B cell (primary cell): Measurements from ENCODE around the gene CD6. TPM values are rescaled to one million over a fixed set of nuclear protein-coding genes. Genes with fewer than 3 reads are reported as not detected.
A peak's percentile ranks its signal among the peaks of the same experiment; 100 is the strongest.

Experiments used
- ATAC-seq: fragments of 200-7000 bp; cut with Tn5 transposase; one replicate; pipeline ENCODE4 v1.10.0; 2021; ENCODE audit warnings: low read depth, mild to moderate bottlenecking, moderate number of reproducible peaks, moderate library complexity
- CTCF ChIA-PET: fragments of 350-600 bp; sonication (Branson Sonifier 250); formaldehyde crosslinking; loops from one replicate; lab custom pipeline; 2021; ENCODE audit warnings: antibody characterized with exemption, inconsistent platforms; lab: Charles Lee
- POLR2A ChIA-PET: fragments of 350-600 bp; sonication (Branson Sonifier 250); formaldehyde crosslinking; loops from one replicate; lab custom pipeline; 2021; ENCODE audit warnings: antibody characterized with exemption; lab: Charles Lee
- DNase-seq: peaks from one replicate; pipeline ENCODE4 v3.0.0; 2013
- H2AFZ ChIP-seq: 2 replicates; pipeline ENCODE4 v1.6.1; 2012; ENCODE audit warnings: mild to moderate bottlenecking, low read depth, low read length; ENCODE audit not compliant: insufficient read depth, poor library complexity, severe bottlenecking
- H3K27ac ChIP-seq, 2 donors: 1 replicate in 1 of 2; 2 replicates in 1 of 2; pipeline ENCODE4 v1.5.1; 2012 to 2013; ENCODE audit warnings: low read length in 2 of 2, mild to moderate bottlenecking in 2 of 2, moderate library complexity in 1 of 2
- H3K27me3 ChIP-seq, 4 experiments: fragments of 200-600 bp in 1 of 4; sonication (generic) in 1 of 4; replicated peaks in 1 of 4; 1 replicate in 2 of 4; 2 replicates in 2 of 4; pipeline versions ENCODE4 v1.6.1 to v1.7.0; 2013 to 2016; ENCODE audit warnings: low read length in 3 of 4, mild to moderate bottlenecking in 2 of 4, mixed read lengths in 1 of 4, moderate library complexity in 1 of 4; ENCODE audit not compliant: insufficient read depth in 4 of 4, control insufficient read depth in 3 of 4; ENCODE audit errors: control extremely low read depth in 1 of 4
- H3K36me3 ChIP-seq, 2 experiments: replicated peaks in 1 of 2; 1 replicate in 1 of 2; 2 replicates in 1 of 2; pipeline versions ENCODE4 v1.6.1 to v1.7.1; 2013; ENCODE audit warnings: low read length in 1 of 2; ENCODE audit not compliant: insufficient read depth in 2 of 2, control insufficient read depth in 1 of 2; ENCODE audit errors: control extremely low read depth in 1 of 2, extremely low read depth in 1 of 2
- H3K4me1 ChIP-seq, 2 donors: fragments of 200-600 bp in 1 of 2; sonication (generic) in 1 of 2; 1 replicate in 1 of 2; 2 replicates in 1 of 2; pipeline versions ENCODE4 v1.5.1 to v1.6.1; 2013 to 2017; ENCODE audit warnings: low read length in 2 of 2; ENCODE audit not compliant: control insufficient read depth in 2 of 2, insufficient read depth in 2 of 2
- H3K4me2 ChIP-seq: replicated peaks from 2 replicates; pipeline ENCODE3; 2012; ENCODE audit warnings: mild to moderate bottlenecking, low read depth, low read length; ENCODE audit not compliant: poor library complexity, severe bottlenecking
- H3K4me3 ChIP-seq, 5 experiments: fragments of 200-600 bp in 1 of 5; sonication (generic) in 1 of 5; 1 replicate in 3 of 5; 2 replicates in 2 of 5; pipeline versions ENCODE4 v1.5.1 to v1.7.0; 2011 to 2016; ENCODE audit warnings: low read length in 4 of 5, mild to moderate bottlenecking in 4 of 5, low read depth in 2 of 5, control low read depth in 1 of 5, moderate library complexity in 1 of 5; ENCODE audit not compliant: insufficient read depth in 1 of 5; ENCODE audit errors: control extremely low read depth in 1 of 5, extremely low read depth in 1 of 5
- H3K79me2 ChIP-seq: fragments of 200-600 bp; sonication (generic); one replicate; pipeline ENCODE4 v1.6.0; 2016; ENCODE audit warnings: low read length; ENCODE audit not compliant: control insufficient read depth, insufficient read depth
- H3K9ac ChIP-seq: fragments of 200-600 bp; sonication (generic); 2 replicates; pipeline ENCODE4 v1.6.1; 2017; ENCODE audit warnings: mild to moderate bottlenecking, low read length, moderate library complexity
- H3K9me3 ChIP-seq, 3 donors: one replicate each; pipeline versions ENCODE4 v1.6.1 to v1.7.1; 2013; ENCODE audit warnings: low read length in 2 of 3; ENCODE audit not compliant: control insufficient read depth in 2 of 3, insufficient read depth in 1 of 3; ENCODE audit errors: control extremely low read depth in 1 of 3
- H4K20me1 ChIP-seq: 2 replicates; pipeline ENCODE4 v1.6.0; 2012; ENCODE audit warnings: mild to moderate bottlenecking, low read length; ENCODE audit not compliant: insufficient read depth, control insufficient read depth, poor library complexity, severe bottlenecking
- H3K27ac Mint-ChIP-seq: one replicate; pipeline ENCODE4 v1.8.0; 2021; ENCODE audit warnings: mixed read lengths
- H3K27me3 Mint-ChIP-seq: one replicate; pipeline ENCODE4 v1.8.0; 2021; ENCODE audit warnings: mixed read lengths
- H3K4me1 Mint-ChIP-seq: one replicate; pipeline ENCODE4 v1.8.0; 2021; ENCODE audit warnings: mixed read lengths
- H3K4me3 Mint-ChIP-seq: one replicate; pipeline ENCODE4 v1.8.0; 2021; ENCODE audit warnings: mixed read lengths
- H3K9me3 Mint-ChIP-seq: one replicate; pipeline ENCODE4 v1.8.0; 2022; ENCODE audit warnings: mixed read lengths; ENCODE audit not compliant: insufficient read depth
- EZH2 ChIP-seq: IDR thresholded peaks from 2 replicates; pipeline ENCODE4 v1.6.1; 2012; ENCODE audit warnings: borderline replicate concordance, low read depth, mild to moderate bottlenecking, moderate library complexity, low read length; ENCODE audit not compliant: insufficient read depth, poor library complexity, severe bottlenecking
- WGBS: methylation state at CpG from one replicate; pipeline ENCODE4 v1.1.5; 2013; ENCODE audit warnings: missing lambda C conversion rate; ENCODE audit not compliant: insufficient coverage; 5-methylcytosine and 5-hydroxymethylcytosine counted together
- intact Hi-C: fragments of 100-400 bp; cut with micrococcal nuclease; formaldehyde crosslinking; loops from one replicate; pipeline ENCODE4 v1.10.0; 2022
- polyA plus RNA-seq: library from polyadenylated mRNA; depleted of rRNA; stranded (reverse); fragments of >200 nt; gene quantifications from 2 replicates; pipeline ENCODE4 v1.2.3, GENCODE V29; 2012
- total RNA-seq, 2 donors: library from RNA; stranded (reverse); fragments of 120-200 nt in 1 of 2; gene quantifications; 1 replicate in 1 of 2; 2 replicates in 1 of 2; pipeline versions ENCODE4 v1.2.3 to v1.2.4, GENCODE V29; 2013 to 2022
- TF ChIP-seq, protein P1 (sequence below): fragments of 200-600 bp; IDR thresholded peaks from one replicate; pipeline ENCODE4 v1.8.0; 2022; ENCODE audit warnings: antibody characterized with exemption, mild to moderate bottlenecking

CD6 gene
- total and polyA plus RNA-seq, 2 donors (not counting 1 experiment from before 2014, with no cell fraction given), result 9.3 to 13.6 TPM

DNA sequence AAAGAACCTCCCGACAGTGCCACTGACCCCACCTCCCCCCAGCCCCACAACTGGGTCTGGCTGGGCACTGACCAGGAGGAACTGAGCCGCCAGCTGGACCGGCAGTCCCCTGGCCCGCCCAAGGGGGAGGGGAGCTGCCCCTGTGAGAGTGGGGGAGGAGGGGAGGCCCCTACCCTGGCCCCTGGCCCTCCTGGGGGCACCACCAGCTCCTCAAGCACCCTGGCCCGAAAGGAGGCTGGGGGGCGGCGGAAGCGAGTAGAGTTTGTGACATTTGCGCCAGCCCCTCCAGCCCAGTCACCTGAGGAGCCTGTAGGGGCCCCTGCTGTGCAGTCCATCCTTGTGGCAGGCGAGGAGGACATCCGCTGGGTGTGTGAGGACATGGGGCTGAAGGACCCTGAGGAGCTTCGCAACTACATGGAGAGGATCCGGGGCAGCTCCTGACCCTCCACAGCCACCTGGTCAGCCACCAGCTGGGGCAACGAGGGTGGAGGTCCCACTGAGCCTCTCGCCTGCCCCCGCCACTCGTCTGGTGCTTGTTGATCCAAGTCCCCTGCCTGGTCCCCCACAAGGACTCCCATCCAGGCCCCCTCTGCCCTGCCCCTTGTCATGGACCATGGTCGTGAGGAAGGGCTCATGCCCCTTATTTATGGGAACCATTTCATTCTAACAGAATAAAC, 34.9 kb upstream of the CD6 start:
- TF ChIP-seq, protein P1, sequence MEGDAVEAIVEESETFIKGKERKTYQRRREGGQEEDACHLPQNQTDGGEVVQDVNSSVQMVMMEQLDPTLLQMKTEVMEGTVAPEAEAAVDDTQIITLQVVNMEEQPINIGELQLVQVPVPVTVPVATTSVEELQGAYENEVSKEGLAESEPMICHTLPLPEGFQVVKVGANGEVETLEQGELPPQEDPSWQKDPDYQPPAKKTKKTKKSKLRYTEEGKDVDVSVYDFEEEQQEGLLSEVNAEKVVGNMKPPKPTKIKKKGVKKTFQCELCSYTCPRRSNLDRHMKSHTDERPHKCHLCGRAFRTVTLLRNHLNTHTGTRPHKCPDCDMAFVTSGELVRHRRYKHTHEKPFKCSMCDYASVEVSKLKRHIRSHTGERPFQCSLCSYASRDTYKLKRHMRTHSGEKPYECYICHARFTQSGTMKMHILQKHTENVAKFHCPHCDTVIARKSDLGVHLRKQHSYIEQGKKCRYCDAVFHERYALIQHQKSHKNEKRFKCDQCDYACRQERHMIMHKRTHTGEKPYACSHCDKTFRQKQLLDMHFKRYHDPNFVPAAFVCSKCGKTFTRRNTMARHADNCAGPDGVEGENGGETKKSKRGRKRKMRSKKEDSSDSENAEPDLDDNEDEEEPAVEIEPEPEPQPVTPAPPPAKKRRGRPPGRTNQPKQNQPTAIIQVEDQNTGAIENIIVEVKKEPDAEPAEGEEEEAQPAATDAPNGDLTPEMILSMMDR, result no peak
- TF ChIP-seq EZH2, result no peak
- no peak overlapping the region for H3K27ac ChIP-seq
- Mint-ChIP-seq H3K4me3 (no peak overlapping the region), H3K27ac (peak overlapping the region; percentile 60), H3K27me3 (no peaks in the 10 kb centered on the region), H3K4me1 (peaks cover 33% of the 10 kb centered on the region), H3K9me3 (no peaks in the 10 kb centered on the region)
- ChIA-PET CTCF (interaction anchor here (5.7 kb wide), 1 partner anchor 22 kb away, joined by 55 read pairs; the partner anchor contains the start of gene TMEM109), POLR2A (interaction anchor here (11.4 kb wide), 1 partner anchor 20 kb away, joined by 96 read pairs; the partner anchor contains the start of gene TMEM109)
- H3K9ac ChIP-seq, result no peak overlapping the region
- intact Hi-C loops, result no loop called here
- H2AFZ ChIP-seq, result no peak overlapping the region
- peaks cover 16% of the 10 kb centered on the region for H4K20me1 ChIP-seq
- H3K4me2 ChIP-seq, result no peak overlapping the region
- ATAC-seq (no peak), DNase-seq (no peak)
- peaks cover 0 to 36% of the 10 kb centered on the region in 2 experiments for H3K36me3 ChIP-seq
- H3K4me1 ChIP-seq, result peaks cover 17 to 29% of the 10 kb centered on the region in 2 donors
- 92% methylated on average over 14 of the region's 18 CpGs for WGBS
- no peak overlapping the region for H3K4me3 ChIP-seq
- no peaks in the 10 kb centered on the region for H3K79me2 ChIP-seq
- no peaks in the 10 kb centered on the region for H3K27me3 ChIP-seq
- H3K9me3 ChIP-seq, result no peaks in the 10 kb centered on the region

DNA sequence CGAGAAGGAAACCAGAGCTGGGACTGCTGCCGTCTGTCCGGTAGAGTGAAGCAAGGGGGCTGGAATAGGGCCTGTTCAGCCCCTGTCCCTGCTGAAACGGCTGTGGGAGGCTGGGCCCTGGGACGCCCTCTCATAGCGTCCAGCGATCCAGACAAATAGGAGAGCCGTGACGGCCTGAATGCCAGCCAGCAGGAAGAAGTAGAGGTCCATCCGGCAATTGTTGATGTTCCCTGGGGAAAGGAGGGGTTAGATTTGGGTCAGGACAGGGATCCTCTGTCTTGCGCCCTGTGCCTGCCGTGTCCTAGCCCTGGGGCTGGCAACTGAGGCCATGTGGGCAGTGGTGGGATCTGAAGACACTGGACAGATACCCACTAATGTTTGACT, 34.3 kb upstream of the CD6 start:
- Histone ChIP-seq H3K4me1 (peaks cover 17 to 29% of the 10 kb centered on the region in 2 donors), H2AFZ (no peak overlapping the region), H3K4me3 (no peak overlapping the region), H4K20me1 (peaks cover 20% of the 10 kb centered on the region), H3K79me2 (no peaks in the 10 kb centered on the region), H3K27me3 (no peaks in the 10 kb centered on the region), H3K9ac (no peak overlapping the region), H3K4me2 (no peak overlapping the region), H3K27ac (no peak overlapping the region), H3K9me3 (no peaks in the 10 kb centered on the region), H3K36me3 (peaks cover 0 to 42% of the 10 kb centered on the region in 2 experiments)
- POLR2A ChIA-PET, result interaction anchor here (11.4 kb wide), 1 partner anchor 20 kb away, joined by 96 read pairs; the partner anchor contains the start of gene TMEM109
- CTCF ChIA-PET, result no interaction called here
- DNase-seq (no peak), ATAC-seq (no peak)
- intact Hi-C loops, result no loop called here
- 95% methylated on average over 11 of the region's 12 CpGs for WGBS
- TF ChIP-seq EZH2, result no peak
- TF ChIP-seq, protein P1, result no peak
- peaks cover 33% of the 10 kb centered on the region for H3K4me1 Mint-ChIP-seq
- peak overlapping the region; percentile 60 for H3K27ac Mint-ChIP-seq
- no peaks in the 10 kb centered on the region for H3K9me3 Mint-ChIP-seq
- no peak overlapping the region for H3K4me3 Mint-ChIP-seq
- H3K27me3 Mint-ChIP-seq, result no peaks in the 10 kb centered on the region
